ENCODE measurements around the gene PCDHA11.
"Not testable (repeated sequence)": the region's sequence is repeated elsewhere in the genome, so short reads cannot be mapped to it uniquely, and the experiment has no call there.

The PCDHA11 gene

DNA sequence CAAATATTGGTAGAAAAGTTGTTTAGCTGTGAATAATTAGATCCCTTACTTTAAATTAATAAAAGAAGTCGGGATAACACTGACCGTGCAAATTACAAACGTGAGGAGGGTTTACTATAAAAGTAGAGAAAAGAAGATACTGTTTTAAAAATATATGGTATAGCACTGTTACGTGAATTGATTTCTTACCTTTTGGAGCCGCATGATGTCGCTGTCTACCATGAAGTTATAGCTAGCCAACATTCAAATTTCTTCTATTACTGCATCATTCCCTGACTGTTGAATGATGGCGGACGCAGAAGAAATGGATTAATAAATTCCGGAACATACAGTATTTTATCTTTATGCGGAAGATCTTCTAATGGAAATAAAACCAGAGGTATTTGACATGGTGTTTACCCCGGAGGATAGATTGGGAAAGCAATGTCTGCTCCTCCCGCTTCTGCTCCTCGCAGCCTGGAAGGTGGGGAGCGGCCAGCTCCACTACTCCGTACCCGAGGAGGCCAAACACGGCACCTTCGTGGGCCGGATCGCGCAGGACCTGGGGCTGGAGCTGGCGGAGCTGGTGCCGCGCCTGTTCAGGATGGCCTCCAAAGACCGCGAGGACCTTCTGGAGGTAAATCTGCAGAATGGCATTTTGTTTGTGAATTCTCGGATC is 40.9 kb upstream of the PCDHA11 start, which contains the start of gene PCDHA6:
Gene PCDHA6, plus strand, starts transcription at position 257 of the 658 bp plus-strand sequence. Its CDS starts 132 bp downstream, at position 389.
- H3K4me3 ChIP-seq (ENCODE audit: low read depth, low read length), result no peak within 1 kb of the TSS
- DNase-seq, result no peak
- no peaks in the 10 kb centered on the region for H3K27me3 ChIP-seq
- no peaks in the 10 kb centered on the region for H3K4me1 ChIP-seq
- TF ChIP-seq, protein P1, sequence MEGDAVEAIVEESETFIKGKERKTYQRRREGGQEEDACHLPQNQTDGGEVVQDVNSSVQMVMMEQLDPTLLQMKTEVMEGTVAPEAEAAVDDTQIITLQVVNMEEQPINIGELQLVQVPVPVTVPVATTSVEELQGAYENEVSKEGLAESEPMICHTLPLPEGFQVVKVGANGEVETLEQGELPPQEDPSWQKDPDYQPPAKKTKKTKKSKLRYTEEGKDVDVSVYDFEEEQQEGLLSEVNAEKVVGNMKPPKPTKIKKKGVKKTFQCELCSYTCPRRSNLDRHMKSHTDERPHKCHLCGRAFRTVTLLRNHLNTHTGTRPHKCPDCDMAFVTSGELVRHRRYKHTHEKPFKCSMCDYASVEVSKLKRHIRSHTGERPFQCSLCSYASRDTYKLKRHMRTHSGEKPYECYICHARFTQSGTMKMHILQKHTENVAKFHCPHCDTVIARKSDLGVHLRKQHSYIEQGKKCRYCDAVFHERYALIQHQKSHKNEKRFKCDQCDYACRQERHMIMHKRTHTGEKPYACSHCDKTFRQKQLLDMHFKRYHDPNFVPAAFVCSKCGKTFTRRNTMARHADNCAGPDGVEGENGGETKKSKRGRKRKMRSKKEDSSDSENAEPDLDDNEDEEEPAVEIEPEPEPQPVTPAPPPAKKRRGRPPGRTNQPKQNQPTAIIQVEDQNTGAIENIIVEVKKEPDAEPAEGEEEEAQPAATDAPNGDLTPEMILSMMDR (IDR thresholded peaks at IDR 0.05; ENCODE audit: low read depth, low read length), result no peak
- no peaks in the 10 kb centered on the region; the same call in 1 of the 2 replicates for H3K36me3 ChIP-seq
- H3K9me3 ChIP-seq, result no peaks in the 10 kb centered on the region

DNA sequence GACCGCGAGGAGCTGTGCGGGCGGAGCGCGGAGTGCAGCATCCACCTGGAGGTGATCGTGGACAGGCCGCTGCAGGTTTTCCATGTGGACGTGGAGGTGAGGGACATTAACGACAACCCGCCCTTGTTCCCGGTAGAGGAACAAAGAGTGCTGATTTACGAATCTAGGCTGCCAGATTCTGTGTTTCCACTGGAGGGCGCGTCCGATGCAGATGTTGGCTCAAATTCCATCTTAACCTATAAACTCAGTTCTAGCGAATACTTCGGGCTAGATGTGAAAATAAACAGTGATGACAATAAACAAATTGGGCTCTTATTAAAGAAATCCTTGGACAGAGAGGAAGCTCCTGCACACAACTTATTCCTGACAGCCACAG is 40.4 kb upstream of the PCDHA11 start:
- no peaks in the 10 kb centered on the region for H3K27me3 ChIP-seq
- no peaks in the 10 kb centered on the region for H3K9me3 ChIP-seq
- H3K4me1 ChIP-seq, result no peaks in the 10 kb centered on the region
- no peaks in the 10 kb centered on the region; the same call in 1 of the 2 replicates for H3K36me3 ChIP-seq
- DNase-seq, result no peak
- TF ChIP-seq, protein P1 (IDR thresholded peaks at IDR 0.05; ENCODE audit: low read depth, low read length), result no peak
- no peak overlapping the region for H3K4me3 ChIP-seq (ENCODE audit: low read depth, low read length)

DNA sequence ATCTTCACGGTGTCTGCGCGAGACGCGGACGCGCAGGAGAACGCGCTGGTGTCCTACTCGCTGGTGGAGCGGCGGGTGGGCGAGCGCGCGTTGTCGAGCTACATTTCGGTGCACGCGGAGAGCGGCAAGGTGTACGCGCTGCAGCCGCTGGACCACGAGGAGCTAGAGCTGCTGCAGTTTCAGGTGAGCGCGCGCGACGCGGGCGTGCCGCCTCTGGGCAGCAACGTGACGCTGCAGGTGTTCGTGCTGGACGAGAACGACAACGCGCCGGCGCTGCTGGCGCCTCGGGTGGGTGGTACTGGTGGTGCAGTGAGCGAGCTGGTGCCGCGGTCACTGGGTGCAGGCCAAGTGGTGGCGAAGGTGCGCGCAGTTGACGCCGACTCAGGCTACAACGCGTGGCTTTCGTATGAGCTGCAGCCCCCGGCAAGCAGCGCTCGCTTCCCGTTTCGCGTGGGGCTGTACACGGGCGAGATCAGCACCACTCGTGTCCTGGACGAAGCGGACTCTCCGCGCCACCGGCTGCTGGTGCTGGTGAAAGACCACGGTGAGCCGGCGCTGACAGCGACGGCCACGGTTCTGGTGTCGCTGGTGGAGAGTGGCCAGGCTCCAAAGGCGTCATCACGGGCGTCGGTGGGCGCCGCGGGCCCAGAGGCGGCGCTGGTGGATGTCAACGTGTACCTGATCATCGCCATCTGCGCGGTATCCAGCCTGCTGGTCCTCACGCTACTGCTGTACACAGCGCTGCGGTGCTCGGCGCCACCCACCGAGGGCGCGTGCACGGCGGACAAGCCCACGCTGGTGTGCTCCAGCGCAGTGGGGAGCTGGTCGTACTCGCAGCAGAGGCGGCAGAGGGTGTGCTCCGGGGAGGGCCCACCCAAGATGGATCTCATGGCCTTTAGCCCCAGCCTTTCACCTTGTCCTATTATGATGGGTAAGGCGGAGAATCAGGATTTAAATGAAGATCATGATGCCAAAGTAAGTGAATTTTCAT is 39.0 kb upstream of the PCDHA11 start:
- H3K36me3 ChIP-seq; H3K4me3 ChIP-seq (ENCODE audit: low read depth, low read length); H3K27me3 ChIP-seq; DNase-seq; H3K4me1 ChIP-seq; H3K9me3 ChIP-seq: not testable (repeated sequence)

DNA sequence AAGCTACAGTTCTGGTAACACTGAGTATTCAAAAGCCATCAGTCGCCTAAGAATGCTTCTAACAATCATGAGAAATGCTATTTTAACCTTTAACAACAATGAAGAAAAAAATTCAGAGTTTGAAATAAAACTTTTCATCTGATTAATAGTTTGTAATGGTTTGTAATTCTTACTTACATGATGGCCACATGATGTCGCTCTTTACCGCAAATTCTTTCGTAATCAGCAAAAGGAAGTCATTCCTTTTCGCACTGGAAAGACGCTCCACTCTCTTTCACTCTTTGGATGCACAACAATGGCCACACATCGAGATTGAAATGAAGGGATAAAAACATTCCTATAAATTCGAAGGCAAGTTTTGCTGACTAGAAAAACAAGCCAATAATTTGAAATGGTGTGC is 34.8 kb upstream of the PCDHA11 start, which contains the start of gene PCDHA7:
Gene PCDHA7, plus strand, starts transcription at position 277 of the 400 bp plus-strand sequence. Its CDS starts 115 bp downstream, at position 392.
- no peaks in the 10 kb centered on the region for H3K9me3 ChIP-seq
- no peak for DNase-seq
- no peak within 1 kb of the TSS for H3K4me3 ChIP-seq (ENCODE audit: low read depth, low read length)
- TF ChIP-seq, protein P1 (IDR thresholded peaks at IDR 0.05; ENCODE audit: low read depth, low read length), result no peak
- H3K4me1 ChIP-seq, result no peaks in the 10 kb centered on the region
- H3K27me3 ChIP-seq, result no peaks in the 10 kb centered on the region
- no peaks in the 10 kb centered on the region for H3K36me3 ChIP-seq

DNA sequence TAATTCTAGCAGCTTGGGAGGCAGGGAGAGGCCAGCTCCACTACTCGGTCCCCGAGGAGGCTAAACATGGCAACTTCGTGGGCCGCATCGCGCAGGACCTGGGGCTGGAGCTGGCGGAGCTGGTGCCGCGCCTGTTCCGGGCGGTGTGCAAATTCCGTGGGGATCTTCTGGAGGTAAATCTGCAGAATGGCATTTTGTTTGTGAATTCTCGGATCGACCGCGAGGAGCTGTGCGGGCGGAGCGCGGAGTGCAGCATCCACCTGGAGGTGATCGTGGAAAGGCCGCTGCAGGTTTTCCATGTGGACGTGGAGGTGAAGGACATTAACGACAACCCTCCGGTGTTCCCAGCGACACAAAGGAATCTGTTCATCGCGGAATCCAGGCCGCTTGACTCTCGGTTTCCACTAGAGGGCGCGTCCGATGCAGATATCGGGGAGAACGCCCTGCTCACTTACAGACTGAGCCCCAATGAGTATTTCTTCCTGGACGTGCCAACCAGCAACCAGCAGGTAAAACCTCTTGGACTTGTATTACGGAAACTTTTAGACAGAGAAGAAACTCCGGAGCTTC is 34.2 kb upstream of the PCDHA11 start:
- H3K4me3 ChIP-seq (ENCODE audit: low read depth, low read length); H3K36me3 ChIP-seq; H3K9me3 ChIP-seq; H3K27me3 ChIP-seq; DNase-seq; H3K4me1 ChIP-seq: not testable (repeated sequence)

DNA sequence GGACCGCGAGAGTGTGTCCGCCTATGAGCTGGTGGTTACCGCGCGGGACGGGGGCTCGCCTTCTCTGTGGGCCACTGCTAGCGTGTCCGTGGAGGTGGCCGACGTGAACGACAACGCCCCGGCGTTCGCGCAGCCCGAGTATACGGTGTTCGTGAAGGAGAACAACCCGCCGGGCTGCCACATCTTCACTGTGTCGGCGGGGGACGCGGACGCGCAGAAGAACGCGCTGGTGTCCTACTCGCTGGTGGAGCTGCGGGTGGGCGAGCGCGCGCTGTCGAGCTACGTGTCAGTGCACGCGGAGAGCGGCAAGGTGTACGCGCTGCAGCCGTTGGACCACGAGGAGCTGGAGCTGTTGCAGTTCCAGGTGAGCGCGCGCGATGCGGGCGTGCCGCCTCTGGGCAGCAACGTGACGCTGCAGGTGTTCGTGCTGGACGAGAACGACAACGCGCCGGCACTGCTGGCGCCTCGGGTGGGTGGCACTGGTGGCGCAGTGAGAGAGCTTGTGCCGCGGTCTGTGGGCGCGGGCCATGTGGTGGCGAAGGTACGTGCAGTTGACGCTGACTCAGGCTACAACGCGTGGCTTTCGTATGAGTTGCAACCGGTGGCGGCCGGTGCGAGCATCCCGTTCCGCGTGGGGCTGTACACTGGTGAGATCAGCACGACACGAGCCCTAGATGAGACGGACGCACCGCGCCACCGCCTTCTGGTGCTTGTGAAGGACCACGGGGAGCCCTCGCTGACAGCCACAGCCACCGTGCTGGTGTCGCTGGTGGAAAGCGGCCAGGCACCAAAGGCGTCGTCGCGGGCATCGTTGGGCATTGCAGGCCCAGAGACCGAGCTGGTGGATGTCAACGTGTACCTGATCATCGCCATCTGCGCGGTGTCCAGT is 32.9 kb upstream of the PCDHA11 start:
- H3K4me1 ChIP-seq, result no peaks in the 10 kb centered on the region
- no peaks in the 10 kb centered on the region for H3K9me3 ChIP-seq
- DNase-seq, result no peak
- no peaks in the 10 kb centered on the region for H3K36me3 ChIP-seq
- H3K27me3 ChIP-seq, result no peaks in the 10 kb centered on the region
- H3K4me3 ChIP-seq (ENCODE audit: low read depth, low read length), result no peak overlapping the region
- TF ChIP-seq, protein P1 (IDR thresholded peaks at IDR 0.05; ENCODE audit: low read depth, low read length), result no peak

Measured in BE2C (cell line).